ENCODE results near the gene PREX1.
"Not testable (repeated sequence)": the region's sequence is repeated elsewhere in the genome, so short reads cannot be mapped to it uniquely, and the experiment has no call there.

Gene PREX1

GRCh38 chr20:48851579-48851978 lies 23.8 kb upstream of the PREX1 start:
- DNase-seq (no peak), ATAC-seq (no peak)
- H3K4me1 Mint-ChIP-seq = peaks cover 33% of the 10 kb centered on the region
- H3K27ac Mint-ChIP-seq = no peak overlapping the region
- no peak overlapping the region for H3K4me3 Mint-ChIP-seq
- H3K9me3 Mint-ChIP-seq = peaks cover 8% of the 10 kb centered on the region
- H3K36me3 Mint-ChIP-seq (ENCODE audit: low read depth) = no peaks in the 10 kb centered on the region
- no peaks in the 10 kb centered on the region for H3K27me3 Mint-ChIP-seq

GRCh38 chr20:48850977-48851299 lies 23.1 kb upstream of the PREX1 start:
- H3K27me3 Mint-ChIP-seq = no peaks in the 10 kb centered on the region
- no peaks in the 10 kb centered on the region for H3K36me3 Mint-ChIP-seq (ENCODE audit: low read depth)
- no peak overlapping the region for H3K27ac Mint-ChIP-seq
- H3K9me3 Mint-ChIP-seq = peaks cover 8% of the 10 kb centered on the region
- no peak for DNase-seq
- H3K4me3 Mint-ChIP-seq = no peak overlapping the region
- ATAC-seq = no peak
- peaks cover 39% of the 10 kb centered on the region for H3K4me1 Mint-ChIP-seq

- DNase-seq = no peak
- no peak overlapping the region for H3K27ac Mint-ChIP-seq
- ATAC-seq = no peak
- H3K36me3 Mint-ChIP-seq (ENCODE audit: low read depth) = no peaks in the 10 kb centered on the region
- H3K4me3 Mint-ChIP-seq = no peak overlapping the region
- no peaks in the 10 kb centered on the region for H3K27me3 Mint-ChIP-seq
- H3K4me1 Mint-ChIP-seq = peaks cover 45% of the 10 kb centered on the region
- peaks cover 8% of the 10 kb centered on the region for H3K9me3 Mint-ChIP-seq
Observed at GRCh38 chr20:48850257-48850976, 22.6 kb upstream of the PREX1 start.

- H3K4me1 Mint-ChIP-seq = peaks cover 46% of the 10 kb centered on the region
- H3K9me3 Mint-ChIP-seq = peaks cover 12% of the 10 kb centered on the region
- H3K36me3 Mint-ChIP-seq (ENCODE audit: low read depth) = no peaks in the 10 kb centered on the region
- H3K27me3 Mint-ChIP-seq = no peaks in the 10 kb centered on the region
- H3K4me3 Mint-ChIP-seq = no peak overlapping the region
- DNase-seq (no peak), ATAC-seq (no peak)
- no peak overlapping the region for H3K27ac Mint-ChIP-seq
Observed at GRCh38 chr20:48849779-48850178, 22.0 kb upstream of the PREX1 start.

GRCh38 chr20:48849299-48849698 lies 21.5 kb upstream of the PREX1 start:
- Mint-ChIP-seq H3K36me3 (ENCODE audit: low read depth) (no peaks in the 10 kb centered on the region), H3K9me3 (peaks cover 14% of the 10 kb centered on the region), H3K4me3 (no peak overlapping the region), H3K27ac (no peak overlapping the region), H3K4me1 (peaks cover 44% of the 10 kb centered on the region), H3K27me3 (no peaks in the 10 kb centered on the region)
- ATAC-seq (no peak), DNase-seq (no peak)

- Mint-ChIP-seq H3K4me1 (peaks cover 41% of the 10 kb centered on the region), H3K27ac (peak overlapping the region; percentile 95), H3K9me3 (peaks cover 15% of the 10 kb centered on the region), H3K27me3 (no peaks in the 10 kb centered on the region), H3K4me3 (peak overlapping the region; percentile 59), H3K36me3 (ENCODE audit: low read depth) (no peaks in the 10 kb centered on the region)
- DNase-seq (no peak), ATAC-seq (peak; percentile 8)
Observed at GRCh38 chr20:48847498-48848205, 19.9 kb upstream of the PREX1 start.

- Mint-ChIP-seq H3K4me3 (peak overlapping the region; percentile 59), H3K36me3 (ENCODE audit: low read depth) (no peaks in the 10 kb centered on the region), H3K27me3 (no peaks in the 10 kb centered on the region), H3K27ac (peak overlapping the region; percentile 95), H3K4me1 (peaks cover 41% of the 10 kb centered on the region), H3K9me3 (peaks cover 13% of the 10 kb centered on the region)
- DNase-seq (peak; percentile 81), ATAC-seq (peak; percentile 100)
Observed at GRCh38 chr20:48846516-48847492, 19.0 kb upstream of the PREX1 start.

- peaks cover 13% of the 10 kb centered on the region for H3K9me3 Mint-ChIP-seq
- no peak overlapping the region for H3K4me3 Mint-ChIP-seq
- DNase-seq = no peak
- ATAC-seq = no peak
- H3K36me3 Mint-ChIP-seq (ENCODE audit: low read depth) = no peaks in the 10 kb centered on the region
- H3K27me3 Mint-ChIP-seq = no peaks in the 10 kb centered on the region
- peaks cover 39% of the 10 kb centered on the region for H3K4me1 Mint-ChIP-seq
- peak overlapping the region; percentile 95 for H3K27ac Mint-ChIP-seq
Observed at GRCh38 chr20:48845721-48846306, 18.0 kb upstream of the PREX1 start.

- no peak for ATAC-seq
- Mint-ChIP-seq H3K27ac (peak overlapping the region; percentile 46), H3K27me3 (no peaks in the 10 kb centered on the region), H3K4me3 (no peak overlapping the region), H3K9me3 (peaks cover 13% of the 10 kb centered on the region), H3K36me3 (ENCODE audit: low read depth) (no peaks in the 10 kb centered on the region), H3K4me1 (peaks cover 39% of the 10 kb centered on the region)
- no peak for DNase-seq
Observed at GRCh38 chr20:48844996-48845395, 17.2 kb upstream of the PREX1 start.

GRCh38 chr20:48843896-48844295 lies 16.1 kb upstream of the PREX1 start:
- not testable (repeated sequence) for ATAC-seq; DNase-seq; H3K36me3 Mint-ChIP-seq (ENCODE audit: low read depth); H3K27ac Mint-ChIP-seq; H3K27me3 Mint-ChIP-seq; H3K4me3 Mint-ChIP-seq
- Mint-ChIP-seq H3K9me3 (peaks cover 13% of the 10 kb centered on the region), H3K4me1 (peaks cover 43% of the 10 kb centered on the region)

- no peaks in the 10 kb centered on the region for H3K36me3 Mint-ChIP-seq (ENCODE audit: low read depth)
Observed at GRCh38 chr20:48843057-48843806, 15.4 kb upstream of the PREX1 start.

GRCh38 chr20:48841875-48842529 lies 14.2 kb upstream of the PREX1 start:
- no peak overlapping the region for H3K27ac Mint-ChIP-seq
- ATAC-seq (no peak), DNase-seq (no peak)
- no peaks in the 10 kb centered on the region for H3K27me3 Mint-ChIP-seq
- H3K36me3 Mint-ChIP-seq (ENCODE audit: low read depth) = no peaks in the 10 kb centered on the region
- peaks cover 34% of the 10 kb centered on the region for H3K4me1 Mint-ChIP-seq
- H3K9me3 Mint-ChIP-seq = peaks cover 9% of the 10 kb centered on the region
- H3K4me3 Mint-ChIP-seq = no peak overlapping the region

More at GRCh38 chr20:48843057-48843806, 15.4 kb upstream of the PREX1 start:
- H3K27me3 Mint-ChIP-seq = no peaks in the 10 kb centered on the region
- H3K4me3 Mint-ChIP-seq = no peak overlapping the region
- H3K27ac Mint-ChIP-seq = no peak overlapping the region
- DNase-seq (no peak), ATAC-seq (no peak)
- peaks cover 13% of the 10 kb centered on the region for H3K9me3 Mint-ChIP-seq
- peaks cover 43% of the 10 kb centered on the region for H3K4me1 Mint-ChIP-seq

GRCh38 chr20:48841196-48841874 lies 13.5 kb upstream of the PREX1 start:
- no peak overlapping the region for H3K27ac Mint-ChIP-seq
- H3K36me3 Mint-ChIP-seq (ENCODE audit: low read depth) = no peaks in the 10 kb centered on the region
- H3K4me3 Mint-ChIP-seq = no peak overlapping the region
- ATAC-seq (no peak), DNase-seq (no peak)
- peaks cover 31% of the 10 kb centered on the region for H3K4me1 Mint-ChIP-seq
- H3K27me3 Mint-ChIP-seq = no peaks in the 10 kb centered on the region
- H3K9me3 Mint-ChIP-seq = peaks cover 9% of the 10 kb centered on the region
